HUES6 (cell line): ENCODE measurements around the gene C12orf75.
A peak's percentile ranks its signal among the peaks of the same experiment; 100 is the strongest.

Experiments used
- H3K27ac ChIP-seq: 2 replicates; pipeline ENCODE4 v1.7.0; 2013; ENCODE audit warnings: low read depth, mild to moderate bottlenecking, low read length, inconsistent platforms
- H3K27me3 ChIP-seq: 2 replicates; pipeline ENCODE4 v1.6.1; 2013; ENCODE audit warnings: low read length; ENCODE audit not compliant: control insufficient read depth, insufficient read depth
- H3K36me3 ChIP-seq: 2 replicates; pipeline ENCODE4 v1.6.1; 2013; ENCODE audit warnings: low read length; ENCODE audit not compliant: control insufficient read depth, insufficient read depth
- H3K4me1 ChIP-seq: 2 replicates; pipeline ENCODE4 v1.6.1; 2013; ENCODE audit warnings: low read length; ENCODE audit not compliant: control insufficient read depth, insufficient read depth
- H3K4me3 ChIP-seq: 2 replicates; pipeline ENCODE4 v1.5.1; 2013; ENCODE audit warnings: low read depth, low read length
- H3K9ac ChIP-seq: one replicate; pipeline ENCODE4 v1.6.1; 2013; ENCODE audit warnings: mild to moderate bottlenecking, low read length
- H3K9me3 ChIP-seq: 2 replicates; pipeline ENCODE4 v1.6.1; 2013; ENCODE audit warnings: low read depth, low read length; ENCODE audit not compliant: control insufficient read depth, insufficient read depth

The C12orf75 gene

GRCh38 chr12:105330283-105330930 is at the start of gene C12orf75:
C12orf75 (plus strand) TSS chr12:105330691; CDS start chr12:105330892, 201 bp downstream.
- H3K4me1 ChIP-seq: peaks cover 36% of the 10 kb centered on the region
- H3K4me3 ChIP-seq: peak within 1 kb of the TSS; percentile 68
- H3K9ac ChIP-seq: peak within 1 kb of the TSS; percentile 43
- no peaks in the 10 kb centered on the region for H3K9me3 ChIP-seq
- no peaks in the 10 kb centered on the region for H3K36me3 ChIP-seq
- peaks cover 31% of the 10 kb centered on the region for H3K27me3 ChIP-seq
- no peak within 1 kb of the TSS for H3K27ac ChIP-seq

DNA sequence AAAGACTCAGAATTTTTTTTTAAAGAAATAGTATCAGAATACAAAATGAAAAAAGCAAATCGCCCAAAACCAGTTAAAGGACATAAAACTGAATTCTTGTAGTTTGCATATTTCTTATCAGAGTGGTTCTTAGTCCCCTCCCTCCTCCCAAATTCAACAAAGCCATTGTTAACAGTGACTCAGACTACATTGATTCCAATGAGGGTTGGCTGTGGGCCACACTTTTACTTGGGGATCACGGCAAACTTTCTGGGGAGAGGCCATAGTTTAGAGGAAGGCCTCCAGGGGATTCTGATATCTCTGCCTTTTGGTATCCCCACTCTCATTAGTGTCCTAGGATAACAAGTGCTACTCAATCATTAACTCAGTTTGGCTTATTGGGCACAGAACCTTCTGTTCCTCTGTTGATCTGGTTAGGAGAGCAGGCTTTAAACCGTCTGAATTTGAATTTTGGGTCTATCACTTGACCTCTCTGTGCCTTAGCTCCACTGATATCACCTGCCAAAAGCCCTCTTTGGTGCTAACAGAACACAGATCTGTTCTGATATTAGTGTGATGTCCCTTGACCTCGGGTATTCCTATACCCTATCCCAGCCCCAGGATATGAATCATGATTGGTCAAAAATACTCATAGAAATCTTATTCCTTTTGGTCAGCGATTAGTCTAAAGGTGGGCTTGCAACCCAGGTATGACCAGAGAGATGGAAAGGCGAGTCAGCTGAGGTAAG is 49.4 kb upstream of the C12orf75 start:
- no peaks in the 10 kb centered on the region for H3K9me3 ChIP-seq
- peaks cover 5% of the 10 kb centered on the region; the same call in 1 of the 2 replicates for H3K4me1 ChIP-seq
- H3K36me3 ChIP-seq: no peaks in the 10 kb centered on the region
- no peak overlapping the region for H3K4me3 ChIP-seq
- no peaks in the 10 kb centered on the region; the same call in 1 of the 2 replicates for H3K27me3 ChIP-seq
- H3K9ac ChIP-seq: no peak overlapping the region
- no peak overlapping the region for H3K27ac ChIP-seq

- H3K4me1 ChIP-seq: no peaks in the 10 kb centered on the region
- no peaks in the 10 kb centered on the region for H3K36me3 ChIP-seq
- H3K27me3 ChIP-seq: no peaks in the 10 kb centered on the region; the same call in 1 of the 2 replicates
- no peak overlapping the region for H3K27ac ChIP-seq
- no peak overlapping the region for H3K9ac ChIP-seq
- no peak overlapping the region for H3K4me3 ChIP-seq
- no peaks in the 10 kb centered on the region for H3K9me3 ChIP-seq
Observed at GRCh38 chr12:105281694-105282049, 48.8 kb upstream of the C12orf75 start.

GRCh38 chr12:105285378-105285777 is 45.1 kb upstream of the C12orf75 start:
- no peaks in the 10 kb centered on the region for H3K36me3 ChIP-seq
- no peak overlapping the region for H3K4me3 ChIP-seq
- no peak overlapping the region for H3K9ac ChIP-seq
- H3K4me1 ChIP-seq: no peaks in the 10 kb centered on the region
- H3K9me3 ChIP-seq: no peaks in the 10 kb centered on the region
- no peak overlapping the region for H3K27ac ChIP-seq
- no peaks in the 10 kb centered on the region; the same call in 1 of the 2 replicates for H3K27me3 ChIP-seq

GRCh38 chr12:105287408-105287807 is 43.1 kb upstream of the C12orf75 start:
- Histone ChIP-seq H3K36me3 (no peaks in the 10 kb centered on the region), H3K4me3 (no peak overlapping the region), H3K27me3 (no peaks in the 10 kb centered on the region; the same call in 1 of the 2 replicates), H3K9ac (no peak overlapping the region), H3K9me3 (no peaks in the 10 kb centered on the region), H3K4me1 (no peaks in the 10 kb centered on the region), H3K27ac (no peak overlapping the region)

GRCh38 chr12:105288311-105288996 is 42.0 kb upstream of the C12orf75 start:
- Histone ChIP-seq H3K27me3 (no peaks in the 10 kb centered on the region; the same call in 1 of the 2 replicates), H3K36me3 (no peaks in the 10 kb centered on the region), H3K4me3 (no peak overlapping the region), H3K9me3 (no peaks in the 10 kb centered on the region), H3K4me1 (no peaks in the 10 kb centered on the region), H3K27ac (no peak overlapping the region), H3K9ac (no peak overlapping the region)

GRCh38 chr12:105289114-105289904 is 41.2 kb upstream of the C12orf75 start:
- no peak overlapping the region for H3K4me3 ChIP-seq
- H3K36me3 ChIP-seq: no peaks in the 10 kb centered on the region
- no peak overlapping the region for H3K27ac ChIP-seq
- H3K27me3 ChIP-seq: no peaks in the 10 kb centered on the region; the same call in 1 of the 2 replicates
- H3K4me1 ChIP-seq: no peaks in the 10 kb centered on the region
- H3K9me3 ChIP-seq: no peaks in the 10 kb centered on the region
- H3K9ac ChIP-seq: no peak overlapping the region

DNA sequence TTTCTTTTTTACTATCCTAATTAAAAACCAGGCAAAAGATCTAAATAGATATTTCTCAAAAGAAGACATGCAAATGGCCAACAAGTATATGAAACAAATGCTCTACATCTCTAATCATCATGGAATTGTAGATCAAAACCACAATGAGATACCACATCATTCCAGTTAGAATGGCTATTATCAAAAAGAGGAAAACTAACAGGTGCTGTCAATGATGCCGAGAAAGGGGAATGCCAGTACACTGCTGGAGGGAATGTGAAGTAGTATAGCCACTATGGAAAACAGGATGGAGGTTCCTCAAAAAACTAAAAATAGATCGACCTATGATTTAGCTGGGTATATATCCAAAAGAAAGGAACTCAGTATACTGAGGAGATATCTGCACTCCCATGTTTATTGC is 39.0 kb upstream of the C12orf75 start:
- no peaks in the 10 kb centered on the region for H3K27me3 ChIP-seq
- no peak overlapping the region for H3K9ac ChIP-seq
- no peaks in the 10 kb centered on the region for H3K9me3 ChIP-seq
- no peaks in the 10 kb centered on the region for H3K4me1 ChIP-seq
- H3K27ac ChIP-seq: no peak overlapping the region
- no peaks in the 10 kb centered on the region for H3K36me3 ChIP-seq
- no peak overlapping the region for H3K4me3 ChIP-seq

- H3K27me3 ChIP-seq: no peaks in the 10 kb centered on the region
- H3K27ac ChIP-seq: no peak overlapping the region
- no peaks in the 10 kb centered on the region for H3K36me3 ChIP-seq
- H3K9ac ChIP-seq: no peak overlapping the region
- H3K4me3 ChIP-seq: no peak overlapping the region
- no peaks in the 10 kb centered on the region for H3K4me1 ChIP-seq
- H3K9me3 ChIP-seq: peaks cover 4% of the 10 kb centered on the region
Observed at GRCh38 chr12:105292705-105293104, 37.8 kb upstream of the C12orf75 start.

DNA sequence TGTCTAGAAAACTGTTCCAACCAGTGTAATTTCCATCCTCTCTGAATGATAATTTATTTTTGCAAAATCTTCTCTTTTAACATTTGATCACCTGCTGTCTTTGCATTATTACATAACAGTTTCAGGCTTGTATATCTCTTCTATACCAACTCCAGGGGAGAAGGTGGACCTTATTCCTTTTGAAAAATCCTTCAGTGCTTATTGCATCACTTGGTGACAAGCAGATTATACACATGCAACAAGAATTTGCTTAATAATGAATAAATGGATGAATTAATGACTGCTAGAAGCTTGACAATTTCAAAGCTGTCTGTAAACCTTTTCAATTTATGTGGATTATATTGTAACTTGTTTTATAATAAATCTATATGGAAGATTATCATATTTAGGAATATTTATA is 37.3 kb upstream of the C12orf75 start:
- no peak overlapping the region for H3K27ac ChIP-seq
- H3K4me3 ChIP-seq: no peak overlapping the region
- no peaks in the 10 kb centered on the region for H3K36me3 ChIP-seq
- no peak overlapping the region for H3K9ac ChIP-seq
- H3K9me3 ChIP-seq: peaks cover 9% of the 10 kb centered on the region
- H3K4me1 ChIP-seq: no peaks in the 10 kb centered on the region
- no peaks in the 10 kb centered on the region for H3K27me3 ChIP-seq
